Lower lobe of right lung (tissue), 2 donors: ENCODE results near the gene C3. TPM values are rescaled to one million over a fixed set of nuclear protein-coding genes. Genes with fewer than 3 reads are reported as not detected.

ENCODE experiments used
- ATAC-seq, 2 donors: fragments of 200-7000 bp; cut with Tn5 transposase; one replicate each; pipeline ENCODE4 v1.9.1; 2020 to 2022; ENCODE audit warnings: mild to moderate bottlenecking in 2 of 2, moderate library complexity in 2 of 2
- DNase-seq: peaks from one replicate; pipeline ENCODE4 v3.0.0-alpha.2; 2020
- H3K27ac ChIP-seq: fragments of 200-600 bp; one replicate; pipeline ENCODE4 v1.8.0; 2022
- H3K27me3 ChIP-seq: fragments of 200-600 bp; one replicate; pipeline ENCODE4 v1.8.0; 2022; ENCODE audit warnings: low read depth
- H3K36me3 ChIP-seq: fragments of 200-600 bp; one replicate; pipeline ENCODE4 v1.8.0; 2022; ENCODE audit warnings: mild to moderate bottlenecking
- H3K4me1 ChIP-seq: fragments of 200-600 bp; one replicate; pipeline ENCODE4 v1.8.0; 2022
- H3K4me3 ChIP-seq: fragments of 200-600 bp; one replicate; pipeline ENCODE4 v1.8.0; 2022; ENCODE audit warnings: mild to moderate bottlenecking
- H3K9me3 ChIP-seq: fragments of 200-600 bp; one replicate; pipeline ENCODE4 v1.8.0; 2022
- intact Hi-C: fragments of 100-400 bp; cut with DNase I; formaldehyde crosslinking; loops from one replicate; pipeline ENCODE4 v1.11.0; 2022
- total RNA-seq: library from RNA; stranded (reverse); fragmentation: NEBNext Ultra II Directional; extraction: Animal tissue kit (Norgen Biotek cat#: 25700); gene quantifications from one replicate; pipeline ENCODE4 v1.2.1, GENCODE V29; 2021
- TF ChIP-seq, protein P1 (sequence below): fragments of 200-600 bp; IDR thresholded peaks from one replicate; pipeline ENCODE4 v1.8.0; 2022; ENCODE audit warnings: antibody characterized with exemption, mild to moderate bottlenecking
- donor health status: DM: no; HTN: yes; CAD: no; lungs with severe emphysema.

C3 gene
- total RNA-seq, 1 donor from 2014 or later = 1,321 TPM

DNA sequence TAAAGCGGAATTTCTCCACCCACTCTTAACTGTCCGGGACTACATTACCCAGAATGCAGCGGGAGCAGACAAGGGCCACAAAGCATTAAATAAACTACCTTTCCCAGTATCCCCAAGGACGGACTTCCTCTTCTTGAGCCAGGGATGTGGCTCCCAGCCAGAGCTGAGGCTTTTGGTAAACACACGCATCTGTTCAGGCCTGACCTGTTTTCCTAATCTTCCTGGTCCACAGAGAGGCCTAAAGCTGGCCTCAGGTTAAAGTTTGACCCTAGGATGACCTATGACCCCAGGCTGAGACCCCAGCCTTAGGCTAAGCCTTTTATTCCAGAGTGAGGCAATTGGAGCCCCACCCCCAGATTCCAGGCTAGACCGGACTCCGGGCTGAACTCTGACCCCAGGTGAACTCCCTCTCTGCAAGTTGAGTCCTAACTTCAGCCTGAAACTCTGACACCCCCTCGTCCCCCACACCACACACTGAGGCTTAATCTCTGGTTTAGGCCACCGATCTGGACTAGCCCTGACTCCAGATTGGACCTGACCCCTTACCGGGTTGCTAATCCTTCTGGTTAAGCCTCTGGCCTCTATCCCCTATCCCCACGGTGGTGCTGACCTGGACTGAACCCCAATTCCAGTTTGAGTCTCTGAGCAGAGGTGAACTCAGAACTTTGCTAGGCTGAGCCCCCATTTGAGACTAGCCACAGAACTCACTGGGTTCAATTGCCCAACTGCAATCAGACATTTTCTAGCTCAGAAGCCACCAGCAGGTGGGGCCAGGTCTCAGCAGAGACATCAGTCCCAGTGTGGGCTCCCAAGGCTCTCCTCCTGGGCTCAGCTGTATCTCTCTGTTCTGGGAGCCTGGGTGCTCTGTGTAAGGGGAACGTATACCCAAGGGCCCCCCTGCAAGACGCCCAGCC, 17.7 kb upstream of the C3 start:
- Histone ChIP-seq H3K9me3 (no peaks in the 10 kb centered on the region), H3K27me3 (no peaks in the 10 kb centered on the region), H3K36me3 (peaks cover 16% of the 10 kb centered on the region), H3K27ac (peak overlapping the region; percentile 78), H3K4me1 (peaks cover 55% of the 10 kb centered on the region), H3K4me3 (peak overlapping the region; percentile 93)
- DNase-seq (peak; percentile 96), ATAC-seq (peak; percentile 53 to 57)
- TF ChIP-seq, protein P1, sequence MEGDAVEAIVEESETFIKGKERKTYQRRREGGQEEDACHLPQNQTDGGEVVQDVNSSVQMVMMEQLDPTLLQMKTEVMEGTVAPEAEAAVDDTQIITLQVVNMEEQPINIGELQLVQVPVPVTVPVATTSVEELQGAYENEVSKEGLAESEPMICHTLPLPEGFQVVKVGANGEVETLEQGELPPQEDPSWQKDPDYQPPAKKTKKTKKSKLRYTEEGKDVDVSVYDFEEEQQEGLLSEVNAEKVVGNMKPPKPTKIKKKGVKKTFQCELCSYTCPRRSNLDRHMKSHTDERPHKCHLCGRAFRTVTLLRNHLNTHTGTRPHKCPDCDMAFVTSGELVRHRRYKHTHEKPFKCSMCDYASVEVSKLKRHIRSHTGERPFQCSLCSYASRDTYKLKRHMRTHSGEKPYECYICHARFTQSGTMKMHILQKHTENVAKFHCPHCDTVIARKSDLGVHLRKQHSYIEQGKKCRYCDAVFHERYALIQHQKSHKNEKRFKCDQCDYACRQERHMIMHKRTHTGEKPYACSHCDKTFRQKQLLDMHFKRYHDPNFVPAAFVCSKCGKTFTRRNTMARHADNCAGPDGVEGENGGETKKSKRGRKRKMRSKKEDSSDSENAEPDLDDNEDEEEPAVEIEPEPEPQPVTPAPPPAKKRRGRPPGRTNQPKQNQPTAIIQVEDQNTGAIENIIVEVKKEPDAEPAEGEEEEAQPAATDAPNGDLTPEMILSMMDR = peak; percentile 64
- intact Hi-C loops = no loop called here

DNA sequence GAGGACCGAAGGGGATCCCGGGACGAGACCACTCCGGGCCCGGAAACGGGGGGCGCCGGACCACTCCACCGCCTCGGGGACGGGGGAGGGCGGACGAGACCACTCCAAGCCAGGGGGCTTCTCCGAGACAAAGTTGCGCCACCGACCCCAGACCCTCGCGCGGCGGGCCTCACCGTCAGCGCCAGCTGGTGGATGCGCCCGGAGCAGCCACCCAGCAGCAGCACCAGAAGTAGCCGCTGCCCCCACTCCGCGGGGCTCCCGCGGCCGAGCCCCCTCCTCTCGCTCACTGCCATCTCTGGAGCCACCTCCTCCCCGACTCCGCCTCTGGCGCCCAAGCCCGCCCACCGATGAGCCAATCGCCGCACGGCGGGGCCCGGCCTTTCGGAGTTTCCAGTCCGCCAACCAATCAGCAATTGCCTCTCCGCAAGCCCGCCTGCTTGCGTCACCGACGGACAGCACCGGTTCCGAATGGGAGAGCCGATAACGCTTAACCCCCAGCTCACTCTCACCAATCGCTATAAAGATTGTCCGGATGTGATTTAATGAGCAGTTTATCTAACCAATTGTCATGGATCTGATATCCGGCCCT, 16.9 kb upstream of the C3 start, which contains the start of gene GPR108:
TSS of gene GPR108 (minus strand) at position 297 of the 589 bp plus-strand sequence. CDS start at position 293, 4 bp downstream.
- ATAC-seq (peak; percentile 84 to 89), DNase-seq (peak; percentile 100)
- H3K4me1 ChIP-seq = peaks cover 51% of the 10 kb centered on the region
- TF ChIP-seq, protein P1 = no peak
- H3K27me3 ChIP-seq = no peaks in the 10 kb centered on the region
- H3K36me3 ChIP-seq = peaks cover 20% of the 10 kb centered on the region
- intact Hi-C loops = no loop called here
- peak within 1 kb of the TSS; percentile 93 for H3K4me3 ChIP-seq
- peak within 1 kb of the TSS; percentile 94 for H3K27ac ChIP-seq
- no peaks in the 10 kb centered on the region for H3K9me3 ChIP-seq

DNA sequence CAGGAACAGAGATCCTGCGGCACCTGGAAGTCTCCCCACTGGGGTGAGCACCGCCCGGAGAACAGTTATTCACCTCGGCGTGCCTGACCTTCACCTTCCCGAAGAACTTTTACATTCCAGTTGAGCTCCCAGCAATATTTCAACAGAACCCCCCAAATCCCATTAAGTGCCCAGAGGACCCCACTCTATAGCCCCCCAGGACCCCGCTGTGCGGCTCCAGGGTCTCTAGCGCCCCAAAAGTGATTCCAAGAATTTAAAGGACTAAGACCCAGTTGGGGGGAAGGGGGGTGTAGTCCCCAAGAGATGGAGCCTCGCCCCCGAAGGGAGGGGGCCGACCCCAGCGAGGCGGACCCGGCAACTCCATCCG, 16.4 kb upstream of the C3 start:
- Histone ChIP-seq H3K27ac (peak overlapping the region; percentile 94), H3K4me3 (peak overlapping the region; percentile 74), H3K27me3 (no peaks in the 10 kb centered on the region), H3K9me3 (no peaks in the 10 kb centered on the region), H3K4me1 (peaks cover 46% of the 10 kb centered on the region), H3K36me3 (peaks cover 24% of the 10 kb centered on the region)
- DNase-seq = no peak
- ATAC-seq = no peak
- TF ChIP-seq, protein P1 = no peak
- intact Hi-C loops = no loop called here

DNA sequence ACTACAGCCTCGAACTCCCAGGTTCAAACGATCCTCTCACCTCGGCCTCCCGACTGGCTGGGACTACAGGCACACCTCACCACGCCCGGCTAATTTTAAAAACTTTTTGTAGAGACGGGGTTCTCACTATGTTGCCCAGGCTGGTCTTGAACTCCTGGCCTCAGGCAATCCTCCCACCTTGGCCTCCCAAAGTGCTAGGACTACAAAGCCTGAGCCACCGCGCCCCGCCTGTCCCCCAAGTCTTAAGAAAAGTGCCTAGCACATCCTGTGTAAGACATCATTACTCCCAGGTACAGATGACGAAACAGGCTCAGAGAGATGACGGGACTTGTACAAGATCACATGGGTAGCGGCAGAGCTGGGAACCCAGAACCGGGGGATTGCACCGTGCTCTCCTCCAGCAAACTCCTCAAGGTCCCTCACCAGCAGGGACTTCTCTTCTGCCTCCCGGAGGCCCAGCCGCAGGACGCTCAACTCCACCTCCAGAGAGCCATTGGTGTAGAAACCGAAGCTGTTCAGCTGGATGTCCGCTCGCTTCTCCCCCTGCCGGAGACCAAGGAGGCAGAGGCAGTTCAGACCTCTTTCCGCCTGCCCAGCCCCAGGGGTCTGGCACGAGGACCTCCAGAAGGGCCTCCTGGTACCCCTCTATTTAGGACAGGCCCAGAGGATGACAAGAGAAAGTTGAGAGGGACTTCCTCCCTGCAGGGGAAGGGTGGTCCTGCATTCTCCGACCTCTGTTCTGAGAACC, 15.9 kb upstream of the C3 start:
- ATAC-seq = peak; percentile 26 to 28
- Histone ChIP-seq H3K27me3 (no peaks in the 10 kb centered on the region), H3K36me3 (peaks cover 27% of the 10 kb centered on the region), H3K9me3 (no peaks in the 10 kb centered on the region), H3K4me3 (peak overlapping the region; percentile 74), H3K27ac (peak overlapping the region; percentile 94), H3K4me1 (peaks cover 40% of the 10 kb centered on the region)
- DNase-seq = peak; percentile 87
- TF ChIP-seq, protein P1 = peak; percentile 62
- intact Hi-C loops = no loop called here

DNA sequence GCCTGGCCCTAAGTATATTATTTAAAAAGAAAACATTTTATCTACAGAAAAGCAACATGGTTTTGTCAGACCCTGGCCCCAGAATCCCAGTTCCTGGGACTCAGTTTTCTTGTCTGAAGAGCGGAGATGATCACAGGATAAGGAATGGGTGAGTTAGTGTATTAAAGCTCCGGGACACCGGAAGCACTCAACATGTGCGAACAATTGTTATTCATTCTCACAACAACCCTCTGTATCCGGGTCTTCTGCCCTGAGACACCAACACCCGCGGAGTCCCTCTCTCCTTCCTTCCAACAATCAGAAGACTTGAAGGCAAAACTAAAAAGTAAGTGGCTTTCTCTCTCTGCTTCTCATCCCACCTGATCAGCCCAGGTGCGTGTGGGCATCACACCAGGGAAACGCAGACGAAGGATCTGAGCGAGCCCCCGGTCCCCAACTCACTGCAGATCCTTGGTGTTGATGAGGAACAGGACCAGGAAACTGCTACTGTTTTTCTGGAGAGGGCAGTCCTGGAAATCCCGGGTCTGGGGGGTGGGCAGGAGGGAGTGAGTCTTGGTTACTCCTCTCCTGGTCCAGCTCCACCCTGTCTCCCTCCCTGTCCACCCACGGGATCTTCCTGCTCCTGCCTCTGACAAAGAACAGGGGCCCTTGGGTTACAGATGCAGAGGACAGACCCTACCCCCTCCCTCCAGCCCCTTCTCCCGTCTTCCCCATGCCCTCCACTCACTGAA, 14.9 kb upstream of the C3 start:
- ATAC-seq (no peak), DNase-seq (no peak)
- peaks cover 27% of the 10 kb centered on the region for H3K36me3 ChIP-seq
- peak overlapping the region; percentile 94 for H3K27ac ChIP-seq
- peak overlapping the region; percentile 74 for H3K4me3 ChIP-seq
- intact Hi-C loops = no loop called here
- H3K9me3 ChIP-seq = no peaks in the 10 kb centered on the region
- no peaks in the 10 kb centered on the region for H3K27me3 ChIP-seq
- TF ChIP-seq, protein P1 = no peak
- peaks cover 33% of the 10 kb centered on the region for H3K4me1 ChIP-seq
